Muscle layer of duodenum (tissue), 2 donors: ENCODE results near the gene DNAJB13.

Source experiments
- H3K27ac ChIP-seq: one replicate; pipeline ENCODE4 v1.7.0; 2013; ENCODE audit warnings: mild to moderate bottlenecking, low read length
- H3K27me3 ChIP-seq: one replicate; pipeline ENCODE4 v1.7.0; 2013; ENCODE audit warnings: low read depth, mild to moderate bottlenecking, control low read depth, low read length
- H3K36me3 ChIP-seq, 2 donors: one replicate each; pipeline ENCODE4 v1.7.0; 2013; ENCODE audit warnings: low read length in 2 of 2, control low read depth in 1 of 2, mild to moderate bottlenecking in 1 of 2; ENCODE audit not compliant: insufficient read depth in 2 of 2, control insufficient read depth in 1 of 2
- H3K4me1 ChIP-seq, 2 donors: one replicate each; pipeline ENCODE4 v1.7.0; 2013; ENCODE audit warnings: low read length in 2 of 2, mild to moderate bottlenecking in 2 of 2, control low read depth in 1 of 2, moderate library complexity in 1 of 2; ENCODE audit not compliant: insufficient read depth in 2 of 2, control insufficient read depth in 1 of 2
- H3K4me3 ChIP-seq, 2 donors: one replicate each; pipeline ENCODE4 v1.7.0; 2013; ENCODE audit warnings: low read length in 2 of 2, low read depth in 1 of 2, mild to moderate bottlenecking in 1 of 2
- H3K9me3 ChIP-seq, 2 donors: one replicate each; pipeline ENCODE4 v1.7.0; 2013; ENCODE audit warnings: low read length in 2 of 2, control low read depth in 1 of 2, mild to moderate bottlenecking in 1 of 2; ENCODE audit not compliant: control insufficient read depth in 1 of 2
- donor health status: healthy.

Gene DNAJB13

DNA sequence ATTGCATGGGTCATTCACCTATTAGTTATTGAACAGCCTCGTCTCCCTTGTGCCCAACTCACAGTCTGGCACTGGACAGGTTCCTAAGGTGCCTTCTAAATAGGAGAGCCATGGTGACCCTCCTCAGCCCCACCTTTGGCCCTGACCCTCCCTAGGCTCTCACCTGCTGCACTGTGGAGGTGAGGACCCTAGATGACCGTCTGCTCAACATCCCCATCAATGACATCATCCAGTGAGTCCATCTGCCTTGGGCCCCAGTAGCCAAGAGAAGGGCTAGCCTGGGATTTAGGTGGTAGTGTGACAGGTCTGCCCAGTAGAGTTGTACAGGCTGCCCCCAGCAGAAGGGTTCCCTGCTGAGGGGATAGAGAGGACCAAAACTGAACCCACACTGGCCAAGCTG, 18.3 kb downstream of the DNAJB13 start:
- H3K4me1 ChIP-seq = peaks cover 0 to 10% of the 10 kb centered on the region in 2 donors
- no peak overlapping the region for H3K4me3 ChIP-seq
- H3K36me3 ChIP-seq = no peaks in the 10 kb centered on the region
- no peak overlapping the region for H3K27ac ChIP-seq
- no peaks in the 10 kb centered on the region for H3K9me3 ChIP-seq
- no peaks in the 10 kb centered on the region for H3K27me3 ChIP-seq

DNA sequence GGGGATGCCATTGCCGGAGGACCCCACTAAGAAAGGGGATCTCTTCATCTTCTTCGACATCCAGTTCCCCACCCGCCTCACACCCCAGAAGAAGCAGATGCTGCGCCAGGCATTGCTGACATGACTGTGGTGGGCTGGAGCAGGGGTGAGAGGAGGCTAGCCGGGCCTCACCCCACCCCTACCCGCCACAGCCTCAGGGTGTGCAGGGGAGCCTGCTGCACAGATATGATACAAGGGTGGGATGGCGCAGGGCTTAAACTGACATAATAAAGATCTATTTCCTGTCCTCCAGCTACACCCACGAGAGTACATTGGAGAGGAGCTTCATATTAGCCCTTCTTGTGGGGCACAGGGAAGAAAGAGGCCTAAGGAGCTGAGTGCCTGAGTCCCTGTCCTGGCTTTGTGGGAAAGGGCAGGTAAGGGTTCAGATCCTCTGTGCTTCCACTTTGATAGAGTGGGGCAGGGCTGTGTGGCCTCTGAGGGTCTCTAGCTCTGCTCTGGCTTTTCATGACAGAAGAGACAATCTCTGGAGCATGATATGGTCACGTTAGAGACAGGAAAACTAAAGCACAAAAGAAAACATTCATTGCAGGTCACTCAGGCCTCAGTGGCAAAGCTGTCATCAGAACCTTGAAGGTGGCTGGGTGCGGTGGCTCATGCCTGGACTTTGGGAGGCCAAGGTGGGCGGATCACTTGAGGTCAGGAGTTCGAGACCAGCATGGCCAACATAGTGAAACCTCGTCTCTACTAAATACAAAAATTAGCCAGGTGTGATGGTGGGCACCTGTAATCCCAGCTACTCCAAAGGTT, 19.4 kb downstream of the DNAJB13 start:
- no peaks in the 10 kb centered on the region for H3K27me3 ChIP-seq
- no peak overlapping the region for H3K27ac ChIP-seq
- no peak overlapping the region for H3K4me3 ChIP-seq
- H3K36me3 ChIP-seq = peaks cover 4 to 8% of the 10 kb centered on the region in 2 donors
- no peaks in the 10 kb centered on the region for H3K9me3 ChIP-seq
- H3K4me1 ChIP-seq = peaks cover 0 to 5% of the 10 kb centered on the region in 2 donors

DNA sequence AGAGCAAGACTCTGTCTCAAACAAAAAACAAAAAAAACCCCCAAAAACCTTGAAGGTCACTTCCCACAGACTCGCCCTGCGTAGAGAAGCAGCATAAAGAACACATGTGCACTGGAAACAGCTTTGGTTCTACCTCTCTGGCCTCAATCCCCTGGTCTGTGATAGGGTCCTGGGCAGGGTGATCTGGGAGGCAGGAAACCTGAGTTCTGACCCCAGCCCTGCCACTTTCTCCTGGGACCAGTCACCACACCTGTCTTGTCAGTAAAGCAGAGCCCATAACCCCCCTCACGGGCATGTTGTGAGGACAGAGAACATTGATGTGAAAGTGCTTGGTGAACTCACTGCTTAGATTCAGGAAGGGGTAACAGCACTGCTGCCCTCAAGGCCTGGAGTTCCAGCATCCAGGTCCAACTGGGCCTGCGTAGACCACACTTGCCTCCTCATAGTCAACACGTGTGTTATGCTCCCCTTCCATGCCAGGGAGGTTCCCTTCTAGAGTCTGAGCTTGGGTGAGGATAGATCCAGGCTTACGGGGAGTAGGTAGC, 20.4 kb downstream of the DNAJB13 start:
- H3K27me3 ChIP-seq = no peaks in the 10 kb centered on the region
- H3K36me3 ChIP-seq = peaks cover 6 to 17% of the 10 kb centered on the region in 2 donors
- no peaks in the 10 kb centered on the region for H3K9me3 ChIP-seq
- H3K4me1 ChIP-seq = peaks cover 0 to 4% of the 10 kb centered on the region in 2 donors
- no peak overlapping the region for H3K27ac ChIP-seq
- H3K4me3 ChIP-seq = no peak overlapping the region

DNA sequence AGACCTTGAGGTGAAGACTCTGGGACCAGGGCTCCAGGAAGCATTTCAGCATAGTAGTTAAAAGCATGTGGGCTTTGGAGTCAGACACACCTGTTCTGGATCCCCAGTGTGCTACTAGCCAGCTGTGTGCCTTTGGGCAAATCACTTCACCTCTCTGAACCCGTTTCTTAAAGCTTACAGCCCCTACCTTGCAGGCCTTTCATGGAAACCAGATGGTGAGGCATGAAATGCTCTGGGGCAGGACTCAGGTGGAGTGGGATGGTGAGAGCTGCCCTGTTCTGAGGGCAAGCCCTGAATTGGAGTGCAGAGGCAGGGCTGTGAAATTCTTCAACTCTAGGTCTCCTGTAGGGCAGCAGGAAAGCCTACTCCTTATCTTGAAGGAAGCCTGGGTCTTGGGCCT, 21.4 kb downstream of the DNAJB13 start:
- Histone ChIP-seq H3K36me3 (peaks cover 16 to 27% of the 10 kb centered on the region in 2 donors), H3K27me3 (no peaks in the 10 kb centered on the region), H3K4me1 (peaks cover 0 to 4% of the 10 kb centered on the region in 2 donors), H3K4me3 (no peak overlapping the region), H3K9me3 (no peaks in the 10 kb centered on the region), H3K27ac (no peak overlapping the region)

DNA sequence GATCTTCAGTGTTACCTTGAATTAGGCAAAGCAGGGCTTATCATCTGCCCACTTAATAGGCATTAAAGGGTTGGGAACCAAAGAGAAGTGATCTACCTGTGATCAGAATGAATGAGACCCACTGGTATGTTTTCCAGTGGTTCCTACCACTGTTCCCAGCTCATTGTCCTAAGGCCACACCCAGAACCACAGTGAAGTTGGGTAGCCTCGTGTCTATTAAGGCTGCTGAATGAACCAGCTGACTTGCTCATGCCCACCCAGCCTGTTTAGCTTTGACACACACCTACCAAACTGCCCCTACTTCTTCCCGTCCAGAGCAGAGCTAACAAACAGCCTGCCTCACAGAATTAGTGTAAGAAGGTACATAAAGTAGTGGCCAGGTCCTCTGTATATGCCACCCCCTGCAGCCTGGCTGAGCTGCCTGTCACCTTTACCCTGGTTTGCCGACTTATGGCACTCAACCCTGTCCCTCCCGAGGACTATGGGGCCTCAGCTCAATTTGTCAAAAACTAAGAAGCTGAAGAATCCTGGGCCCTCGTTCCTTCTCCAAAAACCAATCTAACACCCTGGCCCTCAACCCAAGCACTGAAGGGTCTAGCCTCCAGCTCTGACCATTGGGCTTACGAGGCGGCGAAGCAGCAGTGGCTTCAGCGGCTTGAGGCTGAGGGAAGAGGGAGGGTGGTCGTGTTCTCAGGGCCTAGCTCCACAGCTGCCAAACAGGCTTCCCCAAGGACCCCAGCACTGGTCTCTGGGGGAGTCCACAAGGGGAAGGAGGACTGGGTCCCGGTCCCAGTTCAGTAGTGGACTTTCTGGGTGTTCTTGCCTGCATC, 22.0 kb downstream of the DNAJB13 start:
- no peaks in the 10 kb centered on the region for H3K27me3 ChIP-seq
- no peaks in the 10 kb centered on the region for H3K9me3 ChIP-seq
- H3K4me3 ChIP-seq = no peak overlapping the region
- H3K36me3 ChIP-seq = peaks cover 22 to 33% of the 10 kb centered on the region in 2 donors
- no peak overlapping the region for H3K27ac ChIP-seq
- peaks cover 0 to 4% of the 10 kb centered on the region in 2 donors for H3K4me1 ChIP-seq

DNA sequence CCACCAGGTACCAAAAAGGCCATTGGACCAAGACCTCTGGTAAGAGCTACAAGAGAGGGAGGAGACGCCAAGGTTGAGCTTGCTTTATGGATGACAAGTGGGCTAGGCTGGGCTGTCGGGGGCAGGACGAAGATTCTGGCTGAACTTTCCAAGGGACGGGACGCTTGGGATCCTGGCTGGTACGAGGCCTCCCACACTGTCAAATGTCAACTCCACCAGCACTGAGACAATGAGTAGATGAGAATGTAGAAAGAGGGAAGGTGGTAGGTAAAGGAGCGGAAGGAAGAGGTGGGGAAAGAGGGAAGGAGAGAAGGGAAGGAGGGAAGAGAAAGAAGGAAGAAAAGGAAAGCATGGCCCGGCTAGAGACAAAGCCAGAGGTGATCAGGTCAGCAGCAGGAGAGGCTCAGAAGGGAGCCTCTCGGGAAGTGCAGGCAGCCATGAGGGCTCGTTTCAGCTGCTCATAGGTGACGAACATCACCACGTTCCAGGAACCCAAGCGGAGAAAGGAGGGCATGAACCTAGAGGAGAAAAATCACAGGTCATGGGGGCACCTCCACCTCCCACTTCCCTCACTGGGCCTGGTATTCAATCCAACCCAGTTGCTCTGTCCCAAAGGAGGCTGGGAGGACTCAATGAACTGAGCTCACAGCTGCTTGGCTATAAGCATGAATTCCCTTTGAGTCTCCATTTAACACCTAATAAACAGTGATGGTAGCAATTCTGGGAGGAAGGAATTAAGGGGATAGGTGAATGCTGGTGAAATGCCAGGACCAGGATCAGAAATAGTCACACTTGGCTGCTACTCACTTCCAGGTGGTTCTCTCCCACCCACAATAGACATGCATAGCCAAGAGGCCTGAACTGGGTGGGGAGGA, 24.0 kb downstream of the DNAJB13 start:
- H3K27ac ChIP-seq = no peak overlapping the region
- H3K4me1 ChIP-seq = peaks cover 0 to 4% of the 10 kb centered on the region in 2 donors
- peaks cover 32 to 36% of the 10 kb centered on the region in 2 donors for H3K36me3 ChIP-seq

DNA sequence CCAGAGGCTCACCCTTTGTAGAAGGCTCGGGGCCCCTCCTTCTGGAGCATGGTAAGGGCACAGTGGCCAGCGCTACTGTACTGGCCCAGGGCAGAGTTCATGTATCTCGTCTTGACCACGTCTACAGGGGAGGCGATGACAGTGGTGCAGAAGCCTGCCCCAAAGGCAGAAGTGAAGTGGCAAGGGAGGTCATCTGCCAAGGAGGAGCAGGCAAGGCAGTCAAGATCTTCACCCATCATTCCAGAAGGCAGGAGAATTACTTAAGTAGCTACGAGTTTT, 24.6 kb downstream of the DNAJB13 start:
- Histone ChIP-seq H3K4me3 (no peak overlapping the region), H3K4me1 (peaks cover 3 to 4% of the 10 kb centered on the region in 2 donors), H3K36me3 (peaks cover 32 to 36% of the 10 kb centered on the region in 2 donors), H3K27me3 (no peaks in the 10 kb centered on the region), H3K27ac (no peak overlapping the region), H3K9me3 (no peaks in the 10 kb centered on the region)

More for the DNA sequence above, 24.0 kb downstream of the DNAJB13 start:
- H3K4me3 ChIP-seq = no peak overlapping the region
- no peaks in the 10 kb centered on the region for H3K9me3 ChIP-seq
- H3K27me3 ChIP-seq = no peaks in the 10 kb centered on the region

DNA sequence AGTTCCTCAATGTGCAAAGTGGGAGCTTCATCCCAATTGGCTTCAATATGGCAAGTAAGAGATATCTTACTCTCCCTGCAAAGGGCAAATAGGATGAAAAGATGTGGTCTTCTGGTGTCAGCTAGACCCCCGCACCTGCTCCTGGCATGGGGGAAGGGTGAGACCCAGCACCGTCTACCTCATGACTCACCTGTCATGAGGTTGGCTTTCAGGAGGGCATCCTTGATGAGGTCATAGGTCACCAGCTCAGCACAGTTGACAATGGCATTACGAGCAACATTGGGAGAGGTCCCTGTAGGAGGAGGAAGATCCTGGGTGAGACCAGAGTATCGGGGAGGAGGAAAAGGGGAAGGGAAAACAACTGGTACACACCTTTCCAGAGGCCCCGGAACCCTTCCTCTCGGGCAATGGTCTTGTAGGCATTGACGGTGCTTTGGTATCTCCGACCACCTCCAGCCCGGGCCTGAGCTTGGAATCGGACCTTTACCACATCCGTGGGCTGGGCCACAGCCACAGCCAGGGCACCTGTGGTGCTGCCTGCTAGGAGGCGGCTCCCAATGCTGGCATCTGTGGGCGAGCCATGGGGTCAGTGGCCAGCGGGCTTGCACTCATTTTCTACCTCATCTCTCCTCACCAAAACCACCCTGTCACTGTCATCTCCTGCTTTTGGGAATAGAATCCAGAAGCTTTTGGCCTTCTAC, 25.8 kb downstream of the DNAJB13 start:
- H3K27ac ChIP-seq = no peak overlapping the region
- no peak overlapping the region for H3K4me3 ChIP-seq
- H3K36me3 ChIP-seq = peaks cover 32 to 36% of the 10 kb centered on the region in 2 donors
- no peaks in the 10 kb centered on the region for H3K9me3 ChIP-seq
- H3K27me3 ChIP-seq = no peaks in the 10 kb centered on the region
- peaks cover 9 to 12% of the 10 kb centered on the region in 2 donors for H3K4me1 ChIP-seq

DNA sequence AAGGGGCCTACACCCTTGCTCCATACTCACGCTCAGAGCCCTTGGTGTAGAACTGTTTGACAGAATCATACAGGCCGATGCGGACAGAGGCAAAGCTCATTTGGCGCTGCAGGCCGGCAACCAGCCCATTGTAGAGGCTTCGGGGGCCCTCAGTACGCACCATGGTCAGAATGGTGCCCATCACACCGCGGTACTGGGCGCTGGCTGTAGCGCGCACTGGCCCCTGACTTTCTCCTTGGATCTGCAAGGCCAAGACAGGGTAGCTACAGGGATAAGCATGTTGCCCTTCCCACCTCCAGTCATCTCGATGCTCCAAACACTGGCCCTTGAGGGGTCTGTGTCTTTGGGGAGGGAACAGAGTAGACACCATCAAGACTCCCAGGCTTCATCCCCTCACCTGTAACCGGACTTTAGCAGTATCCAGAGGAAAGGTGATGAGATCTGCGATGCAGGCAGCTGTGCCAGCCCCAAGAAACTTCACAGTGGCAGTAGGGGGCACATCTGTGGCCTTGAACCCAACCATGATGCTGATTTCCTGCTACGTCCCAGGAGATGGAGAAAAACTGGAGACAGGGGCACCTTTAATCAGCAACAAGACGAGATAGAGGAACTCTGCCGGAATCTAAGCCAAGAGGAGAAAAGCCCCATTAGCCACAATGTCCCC, 27.2 kb downstream of the DNAJB13 start:
- Histone ChIP-seq H3K4me3 (no peak overlapping the region), H3K36me3 (peaks cover 32 to 36% of the 10 kb centered on the region in 2 donors), H3K27ac (no peak overlapping the region), H3K27me3 (no peaks in the 10 kb centered on the region), H3K9me3 (no peaks in the 10 kb centered on the region), H3K4me1 (peaks cover 13 to 14% of the 10 kb centered on the region in 2 donors)

DNA sequence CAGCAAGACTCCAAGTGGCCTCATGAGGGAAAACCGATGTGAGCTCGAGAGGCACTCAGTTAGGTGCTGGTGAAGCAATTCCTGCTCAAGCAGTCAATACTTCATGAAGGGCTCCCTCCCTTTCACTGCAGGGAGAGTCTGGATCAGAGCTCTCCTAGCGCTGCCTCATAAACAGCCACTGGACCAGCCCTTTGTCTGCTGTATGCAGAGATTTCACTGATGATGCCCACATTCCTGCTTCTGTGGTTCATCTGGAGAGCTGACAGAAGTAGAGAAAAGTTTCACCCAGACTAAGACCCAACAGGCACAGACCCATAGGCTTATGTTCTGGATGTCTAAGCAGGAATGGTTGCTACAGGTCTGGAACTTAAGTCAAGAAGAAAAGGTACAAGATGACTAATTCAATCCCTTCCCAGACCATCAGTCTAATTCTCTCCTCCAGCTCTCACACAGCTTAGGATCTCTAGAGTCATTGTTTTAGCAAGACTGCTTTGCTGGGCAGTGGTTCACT, 27.8 kb downstream of the DNAJB13 start:
- Histone ChIP-seq H3K27ac (no peak overlapping the region), H3K9me3 (no peaks in the 10 kb centered on the region), H3K36me3 (peaks cover 32 to 36% of the 10 kb centered on the region in 2 donors), H3K27me3 (no peaks in the 10 kb centered on the region), H3K4me3 (no peak overlapping the region), H3K4me1 (peaks cover 14 to 16% of the 10 kb centered on the region in 2 donors)
